Neutrophil (primary cell): ENCODE measurements around the gene NOP58.
"Not testable (repeated sequence)": the region's sequence is repeated elsewhere in the genome, so short reads cannot be mapped to it uniquely, and the experiment has no call there.

ENCODE experiments used
- H3K27ac ChIP-seq: fragments of 200-600 bp; sonication (generic); 2 replicates; pipeline ENCODE4 v1.5.1; 2016; ENCODE audit warnings: mild to moderate bottlenecking, moderate library complexity
- H3K27me3 ChIP-seq: fragments of 200-600 bp; sonication (generic); 2 replicates; pipeline ENCODE4 v1.6.0; 2016; ENCODE audit warnings: mild to moderate bottlenecking
- H3K36me3 ChIP-seq: fragments of 200-600 bp; sonication (generic); 2 replicates; pipeline ENCODE4 v1.5.1; 2017
- H3K4me1 ChIP-seq, 2 experiments: fragments of 200-600 bp in 1 of 2; sonication (generic) in 1 of 2; 1 replicate in 1 of 2; 2 replicates in 1 of 2; pipeline versions ENCODE4 v1.5.1 to v1.6.1; 2013 to 2016; ENCODE audit warnings: low read depth in 1 of 2, low read length in 1 of 2, mild to moderate bottlenecking in 1 of 2, moderate library complexity in 1 of 2; ENCODE audit not compliant: control insufficient read depth in 1 of 2, insufficient read depth in 1 of 2
- H3K4me3 ChIP-seq, 2 experiments: fragments of 200-600 bp in 1 of 2; sonication (generic) in 1 of 2; 1 replicate in 1 of 2; 2 replicates in 1 of 2; pipeline ENCODE4 v1.5.1; 2013 to 2016; ENCODE audit warnings: low read depth in 1 of 2, low read length in 1 of 2, mild to moderate bottlenecking in 1 of 2, moderate library complexity in 1 of 2
- H3K9me3 ChIP-seq: fragments of 200-600 bp; sonication (generic); 2 replicates; pipeline ENCODE4 v1.5.1; 2016
- TF ChIP-seq, protein P1 (sequence below): fragments of 200-600 bp; sonication (generic); IDR thresholded peaks from 2 replicates; pipeline ENCODE4 v1.5.1; 2016; ENCODE audit warnings: antibody characterized with exemption

Gene NOP58, protein sequence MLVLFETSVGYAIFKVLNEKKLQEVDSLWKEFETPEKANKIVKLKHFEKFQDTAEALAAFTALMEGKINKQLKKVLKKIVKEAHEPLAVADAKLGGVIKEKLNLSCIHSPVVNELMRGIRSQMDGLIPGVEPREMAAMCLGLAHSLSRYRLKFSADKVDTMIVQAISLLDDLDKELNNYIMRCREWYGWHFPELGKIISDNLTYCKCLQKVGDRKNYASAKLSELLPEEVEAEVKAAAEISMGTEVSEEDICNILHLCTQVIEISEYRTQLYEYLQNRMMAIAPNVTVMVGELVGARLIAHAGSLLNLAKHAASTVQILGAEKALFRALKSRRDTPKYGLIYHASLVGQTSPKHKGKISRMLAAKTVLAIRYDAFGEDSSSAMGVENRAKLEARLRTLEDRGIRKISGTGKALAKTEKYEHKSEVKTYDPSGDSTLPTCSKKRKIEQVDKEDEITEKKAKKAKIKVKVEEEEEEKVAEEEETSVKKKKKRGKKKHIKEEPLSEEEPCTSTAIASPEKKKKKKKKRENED

DNA sequence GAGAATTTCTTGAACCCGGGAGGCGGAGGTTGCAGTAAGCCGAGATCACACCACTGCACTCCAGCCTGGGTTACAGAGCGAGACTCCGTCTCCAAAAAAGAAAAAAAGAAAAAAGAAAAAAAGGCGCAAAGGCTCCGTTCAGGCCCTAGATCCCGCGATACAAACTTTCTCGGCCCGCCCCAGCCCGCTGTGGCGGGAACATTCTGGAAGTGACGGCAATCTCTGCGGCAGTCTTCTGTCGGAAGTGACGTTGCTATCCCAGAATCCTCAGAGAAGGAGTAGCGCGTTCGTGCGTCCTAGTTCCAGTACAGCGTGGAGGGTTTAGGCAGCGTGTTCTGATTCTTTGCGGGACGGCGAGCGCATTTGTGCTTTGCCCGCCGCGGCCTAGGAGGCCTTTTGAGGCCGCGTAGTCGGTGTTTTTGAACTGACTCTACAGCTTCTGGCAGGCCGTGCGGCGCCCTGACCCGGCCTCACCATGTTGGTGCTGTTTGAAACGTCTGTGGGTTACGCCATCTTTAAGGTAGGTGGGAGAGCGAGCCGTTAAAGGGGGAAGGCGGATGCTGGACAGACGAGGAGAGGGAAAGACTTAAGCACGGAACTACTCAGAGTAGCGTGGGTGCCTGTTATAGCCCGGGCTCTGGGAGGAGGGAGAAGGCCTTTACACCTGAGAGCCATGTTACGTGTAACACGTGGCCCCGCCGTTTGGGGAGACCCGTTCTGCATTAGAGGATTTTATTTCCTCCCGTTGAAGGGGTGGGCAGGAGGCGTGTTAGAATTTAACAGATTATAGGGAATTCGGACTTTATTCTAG, at the start of gene NOP58:
TSS of gene NOP58 (plus strand) at position 297 of the 811 bp plus-strand sequence. CDS start at position 476, 179 bp downstream.
- Histone ChIP-seq H3K27me3 (no peaks in the 10 kb centered on the region), H3K36me3 (no peaks in the 10 kb centered on the region), H3K27ac (peak within 1 kb of the TSS; percentile 84), H3K4me3 (peak within 1 kb of the TSS; percentile 71 to 72), H3K9me3 (no peaks in the 10 kb centered on the region), H3K4me1 (peaks cover 20 to 24% of the 10 kb centered on the region in 2 experiments)
- TF ChIP-seq, protein P1, sequence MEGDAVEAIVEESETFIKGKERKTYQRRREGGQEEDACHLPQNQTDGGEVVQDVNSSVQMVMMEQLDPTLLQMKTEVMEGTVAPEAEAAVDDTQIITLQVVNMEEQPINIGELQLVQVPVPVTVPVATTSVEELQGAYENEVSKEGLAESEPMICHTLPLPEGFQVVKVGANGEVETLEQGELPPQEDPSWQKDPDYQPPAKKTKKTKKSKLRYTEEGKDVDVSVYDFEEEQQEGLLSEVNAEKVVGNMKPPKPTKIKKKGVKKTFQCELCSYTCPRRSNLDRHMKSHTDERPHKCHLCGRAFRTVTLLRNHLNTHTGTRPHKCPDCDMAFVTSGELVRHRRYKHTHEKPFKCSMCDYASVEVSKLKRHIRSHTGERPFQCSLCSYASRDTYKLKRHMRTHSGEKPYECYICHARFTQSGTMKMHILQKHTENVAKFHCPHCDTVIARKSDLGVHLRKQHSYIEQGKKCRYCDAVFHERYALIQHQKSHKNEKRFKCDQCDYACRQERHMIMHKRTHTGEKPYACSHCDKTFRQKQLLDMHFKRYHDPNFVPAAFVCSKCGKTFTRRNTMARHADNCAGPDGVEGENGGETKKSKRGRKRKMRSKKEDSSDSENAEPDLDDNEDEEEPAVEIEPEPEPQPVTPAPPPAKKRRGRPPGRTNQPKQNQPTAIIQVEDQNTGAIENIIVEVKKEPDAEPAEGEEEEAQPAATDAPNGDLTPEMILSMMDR, result no peak

DNA sequence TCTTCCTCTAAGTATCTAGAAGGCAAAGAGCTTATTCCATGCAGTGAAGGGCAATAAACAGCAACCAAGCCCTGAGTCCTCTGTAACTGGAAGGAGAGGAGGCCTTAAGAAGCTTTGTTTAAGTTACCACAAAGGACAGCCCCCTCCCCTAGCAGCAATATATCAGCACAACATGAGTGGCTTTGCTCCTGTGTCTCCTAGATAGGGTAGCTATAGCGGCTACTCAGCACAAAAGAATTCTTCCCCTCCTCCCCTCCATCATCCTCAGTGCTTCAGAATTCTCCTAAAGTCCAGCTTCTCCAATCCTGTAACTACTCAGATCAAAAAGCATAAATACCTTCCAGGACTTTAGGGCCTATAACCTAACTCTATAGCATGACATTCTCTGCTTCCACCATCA, 43.7 kb upstream of the NOP58 start:
- Histone ChIP-seq H3K4me3 (no peak overlapping the region), H3K27ac (no peak overlapping the region), H3K4me1 (no peaks in the 10 kb centered on the region), H3K36me3 (peaks cover 34% of the 10 kb centered on the region), H3K9me3 (no peaks in the 10 kb centered on the region), H3K27me3 (no peaks in the 10 kb centered on the region)
- TF ChIP-seq, protein P1, result no peak

DNA sequence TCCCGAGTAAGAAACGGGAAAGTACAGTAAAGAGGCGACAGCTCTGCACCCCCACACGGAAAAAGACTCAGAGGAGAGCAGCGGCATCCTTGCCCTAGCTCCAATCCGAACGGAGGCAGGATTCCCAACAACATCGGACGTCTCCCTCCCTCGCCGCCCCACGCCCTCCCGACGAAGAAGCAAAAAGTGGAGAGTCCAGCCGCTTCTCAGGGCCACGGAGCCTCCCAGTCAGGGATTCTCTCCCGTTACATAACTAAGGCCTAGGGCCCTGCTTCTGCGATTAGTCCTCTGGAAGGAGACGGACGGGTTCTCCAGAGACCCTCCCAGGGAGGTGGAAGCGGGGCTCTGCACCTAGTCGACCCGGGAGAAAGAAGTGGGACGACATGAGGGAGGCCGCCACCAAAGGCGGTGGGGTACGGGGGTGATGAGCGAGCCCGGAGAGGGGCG, 27.8 kb upstream of the NOP58 start:
- peak overlapping the region; percentile 84 for H3K27ac ChIP-seq
- no peaks in the 10 kb centered on the region for H3K27me3 ChIP-seq
- TF ChIP-seq, protein P1, result no peak
- H3K4me1 ChIP-seq, result peaks cover 17 to 20% of the 10 kb centered on the region in 2 experiments
- no peaks in the 10 kb centered on the region for H3K9me3 ChIP-seq
- H3K36me3 ChIP-seq, result no peaks in the 10 kb centered on the region
- H3K4me3 ChIP-seq, result peak overlapping the region; percentile 72 to 78

DNA sequence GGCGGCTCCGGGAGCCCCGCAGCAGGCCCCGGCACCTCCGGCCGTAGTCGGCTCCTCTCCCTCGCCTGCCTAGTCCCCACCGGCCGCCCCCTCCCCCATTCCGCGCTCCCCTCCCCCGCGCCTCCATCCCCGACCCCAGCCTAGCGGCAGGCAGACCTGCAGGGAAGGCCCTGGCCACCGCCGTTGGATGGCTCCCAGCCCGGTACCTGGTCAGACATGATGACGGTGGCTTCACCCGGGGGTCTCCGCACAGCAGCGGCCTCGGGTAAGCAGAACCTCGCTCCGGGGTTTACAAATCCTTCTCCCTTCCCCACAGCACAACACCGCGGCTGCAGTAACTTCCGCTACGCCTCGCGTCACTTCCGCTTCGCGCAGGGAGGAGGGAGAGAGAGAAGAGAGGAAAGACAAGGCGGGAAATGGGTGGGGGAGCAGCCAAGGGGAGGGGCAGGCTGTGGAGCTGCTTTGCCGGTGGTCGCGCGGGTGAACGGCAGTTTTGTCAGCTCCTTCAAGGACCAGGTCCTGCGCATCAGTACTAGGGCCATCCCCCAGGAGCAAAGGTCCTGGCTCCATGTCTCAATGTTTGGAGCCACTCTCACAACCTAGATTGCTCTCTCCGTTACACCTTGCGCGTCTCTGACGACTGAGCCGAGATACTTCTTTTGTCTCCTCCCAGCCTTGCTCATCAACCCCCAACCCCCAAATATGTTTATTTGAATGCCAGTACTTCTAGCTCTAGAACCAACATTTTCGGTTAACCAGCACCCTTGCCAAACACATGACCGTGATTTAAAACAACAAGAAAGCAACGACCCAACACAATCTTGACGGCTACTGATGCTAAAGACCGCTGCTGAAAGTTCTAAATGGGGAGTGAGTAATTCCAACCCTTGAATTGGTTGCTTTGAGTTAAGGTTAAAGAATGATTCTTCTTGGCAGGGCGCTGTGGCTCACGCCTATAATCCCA, 27.0 kb upstream of the NOP58 start, which contains the start of gene SUMO1:
TSS of gene SUMO1 (minus strand) at position 364 of the 964 bp plus-strand sequence. CDS start at position 218, 146 bp downstream.
- peak within 1 kb of the TSS; percentile 84 for H3K27ac ChIP-seq
- H3K9me3 ChIP-seq, result no peaks in the 10 kb centered on the region
- no peaks in the 10 kb centered on the region for H3K36me3 ChIP-seq
- peak within 1 kb of the TSS; percentile 72 to 78 for H3K4me3 ChIP-seq
- TF ChIP-seq, protein P1, result no peak
- H3K27me3 ChIP-seq, result no peaks in the 10 kb centered on the region
- peaks cover 17 to 20% of the 10 kb centered on the region in 2 experiments for H3K4me1 ChIP-seq

DNA sequence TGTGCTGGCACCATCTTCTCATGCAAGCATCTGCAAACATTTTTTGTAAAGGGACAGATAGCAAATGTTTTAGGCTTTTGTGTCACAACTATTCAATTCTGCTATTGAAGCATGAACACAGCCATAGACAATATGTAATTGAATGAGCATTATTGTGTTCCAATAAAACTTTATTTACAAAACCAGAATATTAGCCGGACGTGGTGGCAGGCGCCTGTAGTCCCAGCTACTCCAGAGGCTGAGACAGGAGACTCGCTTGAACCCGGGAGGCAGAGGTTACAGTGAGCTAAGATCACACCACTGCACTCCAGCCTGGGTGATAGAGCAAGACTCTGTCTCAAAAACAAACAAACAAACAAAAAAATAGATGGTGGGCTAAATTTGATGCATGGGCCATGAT, 17.9 kb upstream of the NOP58 start:
- not testable (repeated sequence) for H3K27me3 ChIP-seq, H3K36me3 ChIP-seq, H3K4me1 ChIP-seq, H3K27ac ChIP-seq, H3K4me3 ChIP-seq, H3K9me3 ChIP-seq
